ENCODE measurements around the gene FBXO39. TPM values are rescaled to one million over a fixed set of nuclear protein-coding genes. Genes with fewer than 3 reads are reported as not detected.

FBXO39 gene
- total and polyA plus RNA-seq, 2 donors (not counting 3 experiments of a cell fraction or from before 2014, with no cell fraction given) = 0.20 to 3.1 TPM

GRCh38 chr17:6797718-6798351 lies 21.8 kb downstream of the FBXO39 start:
- CTCF ChIA-PET = interaction anchor here (0.9 kb wide), 1 partner anchor 45 kb away, joined by 3 read pairs; no protein-coding TSS in a partner anchor
- no TSS peak for BruUV-seq (replicated peaks)
- Histone ChIP-seq H3K4me1 (ENCODE audit: control insufficient read depth, extremely low read depth, insufficient read depth, low read length) (no peaks in the 10 kb centered on the region), H3K27me3 (ENCODE audit: control insufficient read depth in 2 of 2, insufficient read depth in 2 of 2, low read length in 2 of 2) (peaks cover 2 to 6% of the 10 kb centered on the region in 2 experiments), H3K79me2 (ENCODE audit: control insufficient read depth, insufficient read depth, low read length) (no peaks in the 10 kb centered on the region), H3K9ac (replicated peaks; ENCODE audit: extremely low read depth, insufficient read depth, low read length) (no peak overlapping the region), H2AFZ (ENCODE audit: low read depth, low read length) (no peak overlapping the region), H4K20me1 (replicated peaks; ENCODE audit: control insufficient read depth, extremely low read depth, insufficient read depth, low read length) (no peaks in the 10 kb centered on the region), H3K9me3 (replicated peaks; ENCODE audit: control insufficient read depth, insufficient read depth, low read length) (no peaks in the 10 kb centered on the region), H3K27ac (ENCODE audit: insufficient read depth, low read depth, low read length) (no peak overlapping the region), H3K9me1 (replicated peaks; ENCODE audit: control insufficient read depth, extremely low read depth, insufficient read depth, low read length) (no peaks in the 10 kb centered on the region), H3K36me3 (ENCODE audit: control insufficient read depth in 2 of 2, extremely low read depth in 1 of 2, insufficient read depth in 2 of 2, low read length in 2 of 2) (no peaks in the 10 kb centered on the region), H3K4me2 (ENCODE audit: insufficient read depth, low read length) (no peak overlapping the region), H3K4me3 (replicated peaks in 1 of 3; ENCODE audit: insufficient read depth in 1 of 3, low read depth in 1 of 3, low read length in 3 of 3) (no peak overlapping the region)
- TF ChIP-seq MAX (IDR thresholded peaks at IDR 0.05; ENCODE audit: insufficient read depth, insufficient read length) (no peak), CTCF (IDR thresholded peaks at IDR 0.05; ENCODE audit: extremely low read depth in 1 of 2, insufficient read depth in 1 of 2, low read depth in 1 of 2, low read length in 2 of 2) (no peak), JUN (IDR thresholded peaks at IDR 0.05; ENCODE audit: borderline replicate concordance, insufficient read depth, insufficient read length, low read depth) (no peak), POLR2AphosphoS5 (IDR thresholded peaks at IDR 0.05; ENCODE audit: insufficient read depth, low read depth, low read length) (no peak), FOS (IDR thresholded peaks at IDR 0.05; ENCODE audit: borderline replicate concordance, insufficient read depth, low read length) (no peak), MYC (IDR thresholded peaks at IDR 0.05; ENCODE audit: low read depth, low read length) (no peak), GATA2 (IDR thresholded peaks at IDR 0.05; ENCODE audit: insufficient read depth, insufficient read length, low read depth, low read length) (no peak), POLR2A (IDR thresholded peaks at IDR 0.05; ENCODE audit: low read depth, low read length) (no peak), EZH2 (IDR thresholded peaks at IDR 0.05; ENCODE audit: borderline replicate concordance, low read depth, low read length, severe bottlenecking) (no peak)
- dilution Hi-C loops (cut with MboI; ENCODE audit: extremely low pct_ligation_motif_present, low sequenced_read_pairs) = no loop called here
- POLR2A ChIA-PET = no interaction called here
- FAIRE-seq (no peak), DNase-seq (ENCODE audit: low read depth, low spot score) (no peak)
- intact Hi-C loops (cut with micrococcal nuclease) = no loop called here

Data from endothelial cell of umbilical vein (primary cell).